SKM-1 treated with dmso at 0.1 percent for 144 hours (cell line): ENCODE measurements around the gene KCNK4.
"Not testable (repeated sequence)": the region's sequence is repeated elsewhere in the genome, so short reads cannot be mapped to it uniquely, and the experiment has no call there.

Experiments used
- DNase-seq: peaks from one replicate; lab custom pipeline; 2025; ENCODE audit not compliant: unreplicated experiment; lab: John Stamatoyannopoulos, UW

Gene KCNK4

DNA sequence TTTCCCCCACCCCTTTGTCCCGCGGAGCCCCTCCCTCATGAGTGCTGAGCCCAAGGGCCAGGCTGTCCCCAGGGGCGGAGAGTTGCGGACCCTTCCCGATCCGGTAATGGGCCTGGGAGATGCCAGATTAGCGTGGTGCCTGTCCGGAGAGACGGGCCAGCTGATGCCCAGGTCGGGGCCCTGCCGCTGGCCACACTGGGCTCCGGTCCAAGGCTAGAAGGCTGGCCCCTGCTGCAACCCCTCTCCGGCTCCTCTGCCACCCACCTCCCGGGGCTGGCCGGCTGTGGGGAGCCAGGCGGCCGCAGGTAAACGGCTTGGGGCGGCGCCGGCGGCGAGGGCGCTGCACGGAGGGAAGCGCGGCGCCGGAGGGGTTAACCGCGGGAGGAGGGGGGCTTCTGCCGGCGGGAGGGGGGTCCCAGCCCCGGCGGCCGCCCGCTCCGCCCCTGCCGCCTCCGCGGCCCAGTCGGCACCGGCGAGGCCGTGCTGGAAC, at the start of gene KCNK4:
TSS of gene KCNK4 (plus strand) at position 41 of the 490 bp plus-strand sequence. CDS start 1,717 bp downstream, outside the sequence.
- no peak for DNase-seq

DNA sequence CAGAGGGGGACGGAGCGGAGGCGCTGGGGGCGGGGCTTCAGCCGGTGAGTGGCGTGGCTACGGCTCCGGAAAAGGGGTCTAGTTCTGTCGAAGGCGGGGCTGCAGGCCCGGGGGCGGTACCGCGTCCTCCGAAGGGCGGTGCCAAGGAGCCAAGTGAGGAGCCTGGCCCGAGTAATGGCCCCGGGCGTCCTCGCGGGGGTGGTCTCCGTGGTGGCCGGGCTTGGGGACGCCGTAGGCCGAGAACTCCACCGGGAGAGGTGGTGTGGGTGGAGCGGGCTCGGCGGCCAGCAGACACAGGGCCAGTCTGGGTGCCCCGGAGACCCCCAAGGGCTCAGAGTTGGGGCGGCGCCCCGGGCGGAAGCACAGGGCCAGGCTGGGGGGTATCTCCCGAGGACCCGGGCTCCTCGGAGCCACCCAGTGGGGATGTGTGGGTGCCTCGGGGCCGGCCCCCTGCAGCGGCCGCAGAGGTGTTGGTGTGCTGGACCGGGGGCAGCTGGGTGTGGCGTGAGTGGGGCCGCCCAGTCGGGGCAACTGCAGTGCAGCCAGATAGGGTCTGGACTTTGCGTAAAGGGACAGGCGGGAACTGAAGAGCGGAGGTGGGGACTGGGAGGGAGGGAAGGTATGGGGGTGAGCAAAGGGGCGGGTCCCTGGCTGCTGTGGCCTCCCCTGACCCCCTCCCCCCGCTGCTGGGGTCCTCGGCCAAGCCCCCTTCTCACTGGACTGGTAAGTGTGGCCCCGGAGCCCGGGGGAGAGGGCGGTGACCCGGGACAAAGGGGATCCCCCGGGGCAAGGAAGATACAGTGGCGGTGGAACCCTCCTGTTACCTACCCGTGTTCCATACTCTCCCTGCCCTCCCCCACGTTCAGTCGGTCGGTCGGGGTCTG, 49.4 kb upstream of the KCNK4 start:
- peak; percentile 96 for DNase-seq

DNA sequence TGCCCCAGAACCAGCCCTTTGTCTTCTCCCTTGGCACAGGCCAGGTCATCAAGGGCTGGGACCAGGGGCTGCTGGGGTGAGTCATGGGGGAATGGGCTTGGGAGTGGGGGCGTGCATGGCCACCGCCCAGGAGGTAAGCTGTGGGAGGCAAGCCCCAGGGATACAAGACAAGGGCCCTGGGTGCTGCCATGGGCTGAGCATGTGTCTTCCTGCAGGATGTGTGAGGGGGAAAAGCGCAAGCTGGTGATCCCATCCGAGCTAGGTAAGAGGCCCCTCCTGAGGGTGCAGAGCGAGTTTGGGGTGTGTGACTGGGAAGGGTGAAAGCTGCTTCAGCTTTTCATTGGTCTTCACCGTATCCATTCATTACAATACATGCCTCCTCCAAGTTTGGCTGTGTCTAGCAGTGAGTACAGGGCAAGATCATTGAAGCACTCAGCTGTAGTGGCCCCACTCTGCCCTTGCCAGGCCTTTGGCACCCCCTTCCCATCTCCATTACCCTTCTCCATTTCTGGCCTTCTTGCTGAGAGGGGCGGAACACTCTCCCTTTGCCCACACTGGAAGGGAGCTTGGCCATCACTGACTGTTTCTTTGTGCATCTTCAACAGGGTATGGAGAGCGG, 47.8 kb upstream of the KCNK4 start:
- DNase-seq, result no peak

DNA sequence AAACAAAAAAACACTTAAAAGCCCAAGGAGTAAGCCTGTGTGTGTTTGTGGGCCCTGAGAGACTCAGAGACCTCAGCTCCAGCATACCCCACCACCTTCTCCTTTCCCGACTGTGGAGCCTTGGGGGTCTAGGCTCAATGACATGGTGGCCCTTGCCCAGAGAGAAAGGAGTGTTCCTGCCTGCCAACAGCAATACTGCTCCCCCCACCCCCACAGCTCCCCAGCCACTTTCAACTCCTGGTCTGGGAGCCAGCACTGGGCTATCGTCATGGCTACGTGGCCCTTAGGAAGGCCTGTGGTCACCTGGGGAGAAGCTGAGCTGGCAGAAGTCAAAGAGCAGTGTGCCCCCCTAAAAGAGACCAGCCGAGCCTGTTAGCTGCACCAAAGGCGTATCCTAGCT, 47.0 kb upstream of the KCNK4 start:
- no peak for DNase-seq

DNA sequence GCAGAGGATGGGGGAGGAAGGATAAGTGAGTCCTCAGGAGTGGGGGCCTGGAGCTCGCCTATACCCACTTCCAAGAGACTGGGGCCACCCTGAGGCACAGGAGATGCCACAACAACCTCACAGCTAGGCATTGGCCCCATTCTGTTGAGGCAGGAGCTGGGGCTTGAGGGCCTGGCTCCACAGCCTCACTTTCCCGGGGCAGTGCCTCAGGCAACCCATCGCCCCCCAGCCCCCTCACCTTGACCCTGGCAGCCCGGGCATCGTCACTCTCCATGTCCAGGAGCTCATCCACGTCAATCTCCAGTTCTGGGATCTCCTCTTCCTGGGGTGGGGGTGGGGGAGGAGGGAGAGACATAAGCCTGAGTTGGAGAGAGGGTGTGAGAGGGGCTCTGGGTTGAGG, 46.1 kb upstream of the KCNK4 start:
- DNase-seq, result no peak

DNA sequence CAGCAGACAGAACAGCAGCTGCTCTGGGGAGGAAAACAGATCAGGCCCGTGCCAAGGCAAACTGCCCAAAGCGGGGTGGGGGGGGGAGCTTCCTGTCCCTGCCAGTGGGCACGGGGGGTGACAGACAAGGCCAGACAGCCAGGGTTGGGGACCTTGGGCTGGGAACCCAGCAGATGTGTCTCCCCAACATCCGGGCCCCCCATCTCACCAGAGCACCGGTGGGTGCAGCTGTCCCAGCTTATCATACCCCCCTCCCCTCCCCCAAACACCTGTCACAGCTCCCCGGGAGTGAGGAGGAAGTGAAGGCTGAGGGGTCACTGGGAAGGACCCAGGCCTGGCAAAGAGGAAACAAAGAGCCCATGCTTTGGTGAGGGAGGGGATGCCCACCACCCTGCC, 45.7 kb upstream of the KCNK4 start:
- no peak for DNase-seq

DNA sequence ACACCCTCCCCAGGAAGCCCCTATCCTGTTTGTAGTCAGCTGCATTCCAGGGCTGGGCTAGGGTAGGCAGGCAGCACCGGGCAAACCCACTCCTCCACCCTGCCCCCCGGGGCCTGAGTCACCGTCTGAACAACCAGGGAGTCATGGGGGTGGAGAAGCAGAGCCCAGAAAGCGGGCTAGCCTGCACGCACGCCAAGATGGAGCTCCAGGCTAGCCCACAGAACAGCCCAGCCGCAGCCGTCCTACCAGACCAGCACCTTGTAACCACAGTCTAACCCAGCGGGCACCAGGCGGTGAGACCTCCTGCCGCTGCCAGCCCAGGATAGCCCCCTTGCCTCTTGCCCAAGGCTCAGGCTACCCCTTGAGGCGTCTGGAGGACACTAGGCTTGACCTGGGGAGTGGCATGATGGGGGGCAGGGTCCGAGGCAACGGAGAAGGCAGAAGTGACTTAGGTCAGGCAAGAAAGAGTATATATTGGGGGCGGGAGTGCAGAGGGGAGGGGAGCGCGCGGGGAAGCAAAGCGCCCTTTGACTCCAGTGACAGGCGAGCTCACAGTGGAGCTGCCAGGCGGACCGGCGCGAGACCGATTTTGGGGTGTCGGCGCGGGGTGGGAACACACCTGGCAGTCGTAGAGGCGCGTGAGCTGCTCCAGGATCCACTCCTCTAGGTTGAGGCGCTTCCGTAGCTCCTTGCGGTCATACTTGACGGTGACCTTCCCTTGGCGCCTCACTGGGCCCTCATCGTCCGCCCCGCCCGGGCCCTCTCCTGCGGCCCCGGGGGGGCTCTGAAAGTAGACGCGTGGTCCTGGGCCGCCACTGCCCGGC, 45.1 kb upstream of the KCNK4 start:
- no peak for DNase-seq

DNA sequence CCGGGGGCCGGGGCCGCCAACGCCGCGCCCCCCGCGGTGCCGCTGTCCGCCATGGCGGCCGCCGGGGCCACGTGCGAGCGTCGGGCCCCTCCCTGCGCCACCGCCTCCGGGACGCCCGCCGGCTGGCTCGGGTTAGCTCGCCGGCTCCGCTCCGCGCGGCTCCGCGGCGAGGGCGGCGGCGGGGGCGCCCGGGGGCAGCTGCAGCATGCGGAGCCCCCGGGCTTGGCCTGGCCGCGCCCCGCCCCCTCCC, 44.6 kb upstream of the KCNK4 start:
- DNase-seq, result not testable (repeated sequence)

DNA sequence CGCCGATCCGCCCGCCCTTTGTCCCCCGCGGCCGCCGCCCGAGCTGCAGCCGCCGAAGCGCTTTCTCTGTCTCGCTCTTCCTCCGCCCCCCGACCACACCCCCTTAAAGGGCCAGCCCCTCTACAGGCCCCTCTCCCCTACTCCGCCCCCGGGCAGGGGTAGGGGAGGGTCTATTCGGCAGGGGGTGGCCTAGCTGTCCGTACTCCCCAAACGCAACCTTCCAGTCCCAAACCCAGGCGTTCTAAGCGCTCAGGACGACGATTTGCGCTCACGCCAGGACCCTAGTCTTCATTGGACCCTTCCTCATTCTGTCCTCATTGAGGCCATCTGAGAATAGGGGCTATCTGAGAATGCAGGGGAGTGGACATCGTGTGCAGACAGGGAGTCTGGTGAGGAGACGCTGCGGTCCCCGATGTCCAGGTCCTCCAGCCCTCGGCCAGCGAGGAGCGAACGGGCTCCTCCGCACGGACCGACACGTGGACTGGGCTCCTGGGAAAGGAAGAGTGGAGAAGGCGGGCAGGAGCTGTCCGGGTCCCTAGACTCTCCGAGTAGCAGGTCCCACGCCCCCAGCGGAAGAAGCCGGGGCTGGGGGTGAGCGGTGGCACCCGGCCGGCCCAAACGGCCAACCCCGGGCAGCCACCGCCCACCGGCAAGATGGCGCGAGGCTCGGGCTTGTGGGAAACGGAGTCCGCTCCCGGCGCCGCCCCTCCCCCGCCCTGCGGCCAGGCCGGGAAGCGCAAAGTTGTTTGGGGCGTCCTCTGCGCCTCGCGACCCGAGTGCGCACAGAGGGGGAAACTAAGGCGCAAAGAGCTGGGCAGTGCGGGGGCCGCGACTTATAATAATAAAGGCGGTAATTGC, 44.0 kb upstream of the KCNK4 start, which contains the start of gene PPP1R14B:
TSS of gene PPP1R14B (minus strand) at position 73 of the 858 bp plus-strand sequence. CDS start 270 bp downstream, outside the sequence.
- DNase-seq, result peak; percentile 75

DNA sequence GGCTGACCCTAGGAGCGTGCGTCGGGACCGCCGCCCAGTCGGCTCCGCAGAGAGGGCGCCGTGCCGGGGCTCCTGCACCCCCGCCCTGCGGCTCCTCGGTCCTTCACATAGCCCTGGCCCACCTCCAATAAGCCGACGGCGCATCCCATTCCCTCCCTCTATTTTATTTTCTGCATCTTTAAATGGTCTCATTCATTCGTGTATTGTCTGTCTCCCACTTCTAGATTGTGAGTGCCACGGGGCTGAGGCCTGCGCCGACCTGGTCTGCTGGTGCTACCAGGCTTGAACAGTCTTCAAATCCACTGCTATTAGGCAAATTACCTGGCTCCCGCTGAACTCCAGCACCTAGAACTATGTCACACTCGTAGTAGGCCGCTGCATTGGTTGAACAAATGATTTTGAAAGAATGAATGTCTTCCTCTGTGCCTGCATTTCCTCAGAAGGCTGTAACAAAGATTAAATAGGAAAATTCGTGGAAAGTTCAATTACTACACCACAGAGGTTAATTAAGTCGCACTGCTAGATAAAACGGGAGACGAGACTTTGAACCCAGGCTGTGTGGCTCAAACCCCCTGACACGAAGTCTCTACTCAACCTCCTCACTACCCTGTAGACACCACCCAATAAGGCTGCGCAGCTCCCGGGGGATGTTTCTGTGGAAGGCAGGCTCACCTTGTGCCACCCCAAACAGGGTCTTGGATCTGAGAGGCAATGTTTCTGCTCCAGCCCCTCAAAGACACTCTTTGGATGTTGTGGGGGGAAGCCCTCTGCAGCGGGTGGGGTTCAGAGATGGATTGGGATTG, 43.2 kb upstream of the KCNK4 start:
- no peak for DNase-seq

DNA sequence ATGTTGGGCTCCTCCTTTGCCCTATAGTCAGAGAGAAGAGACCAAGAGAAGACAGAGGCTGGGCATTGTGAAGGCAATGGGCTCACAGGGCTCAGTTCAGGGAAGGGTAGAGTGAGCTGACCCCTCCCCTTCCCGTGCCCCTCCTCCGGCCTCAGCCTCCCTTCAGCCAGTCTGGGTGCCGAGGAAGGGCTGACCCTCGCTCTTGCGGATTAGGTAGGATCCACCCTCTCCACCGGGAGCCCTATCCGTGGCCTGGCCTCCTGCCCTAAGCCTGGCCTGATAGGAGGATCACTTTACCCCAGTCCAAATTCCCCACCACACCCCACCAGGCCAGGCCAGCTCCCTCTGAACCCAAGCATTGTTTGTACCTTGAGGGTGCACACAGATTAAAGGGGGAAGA, 42.5 kb upstream of the KCNK4 start:
- DNase-seq, result no peak

DNA sequence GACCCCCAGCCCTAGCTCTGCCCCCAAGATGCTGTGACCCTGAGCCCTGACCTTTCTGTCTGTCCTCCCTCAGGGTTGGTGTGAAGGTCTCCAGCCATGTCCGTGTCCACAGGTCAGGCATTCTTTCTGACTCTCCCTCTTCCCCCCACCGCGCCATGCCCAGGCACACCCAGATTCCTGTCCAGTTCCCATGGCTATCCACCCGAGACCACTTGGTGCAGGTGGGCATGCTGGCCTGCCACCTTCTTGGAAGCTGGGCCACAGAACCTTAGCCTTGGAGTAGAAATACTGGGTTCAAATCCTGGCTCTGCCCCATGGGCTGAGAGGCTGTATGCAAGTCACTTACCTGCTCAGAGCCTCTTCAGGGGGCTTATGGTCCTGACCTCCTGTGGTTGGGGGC, 42.1 kb upstream of the KCNK4 start:
- DNase-seq, result no peak

DNA sequence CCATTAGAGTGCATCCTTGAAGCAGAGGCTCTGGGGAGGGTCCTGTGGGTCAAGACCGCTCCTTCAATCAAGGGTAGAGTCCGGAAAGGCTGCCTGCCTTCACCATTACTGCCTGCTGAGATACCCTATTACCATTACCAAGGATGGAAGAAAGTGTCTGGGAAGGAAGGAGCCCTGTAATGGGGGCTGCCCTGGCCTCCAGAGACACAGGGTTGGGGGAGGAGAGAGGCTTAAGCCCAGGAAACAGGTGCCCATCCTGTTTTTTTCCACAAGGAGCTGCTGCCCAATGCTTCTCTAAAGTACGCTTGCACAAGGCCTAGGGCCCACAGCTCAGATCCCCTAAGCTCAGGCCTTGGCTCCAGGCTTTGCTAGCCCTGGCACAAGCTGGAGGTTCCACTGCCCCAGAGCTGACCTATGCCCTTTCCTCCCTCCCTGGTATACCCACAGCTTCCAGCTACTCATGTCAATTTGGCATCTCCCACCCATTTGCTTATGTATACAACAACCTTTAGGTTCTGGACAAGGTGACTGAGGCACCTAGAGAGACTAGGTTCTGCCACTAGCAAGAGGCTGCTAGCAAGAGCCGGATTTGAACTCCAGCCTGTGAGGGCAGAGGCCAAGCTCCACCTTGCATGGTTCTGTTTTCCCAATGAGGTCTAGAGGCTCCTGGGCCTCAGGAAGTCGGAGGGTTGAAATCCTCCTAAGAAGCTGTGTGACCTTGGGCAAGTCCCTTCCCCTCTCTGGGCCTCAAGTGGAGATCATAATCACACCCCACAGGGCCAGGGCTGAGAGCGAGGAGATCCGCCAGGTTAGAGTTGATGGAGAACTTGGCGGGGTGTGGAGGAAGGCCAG, 41.3 kb upstream of the KCNK4 start:
- no peak for DNase-seq

DNA sequence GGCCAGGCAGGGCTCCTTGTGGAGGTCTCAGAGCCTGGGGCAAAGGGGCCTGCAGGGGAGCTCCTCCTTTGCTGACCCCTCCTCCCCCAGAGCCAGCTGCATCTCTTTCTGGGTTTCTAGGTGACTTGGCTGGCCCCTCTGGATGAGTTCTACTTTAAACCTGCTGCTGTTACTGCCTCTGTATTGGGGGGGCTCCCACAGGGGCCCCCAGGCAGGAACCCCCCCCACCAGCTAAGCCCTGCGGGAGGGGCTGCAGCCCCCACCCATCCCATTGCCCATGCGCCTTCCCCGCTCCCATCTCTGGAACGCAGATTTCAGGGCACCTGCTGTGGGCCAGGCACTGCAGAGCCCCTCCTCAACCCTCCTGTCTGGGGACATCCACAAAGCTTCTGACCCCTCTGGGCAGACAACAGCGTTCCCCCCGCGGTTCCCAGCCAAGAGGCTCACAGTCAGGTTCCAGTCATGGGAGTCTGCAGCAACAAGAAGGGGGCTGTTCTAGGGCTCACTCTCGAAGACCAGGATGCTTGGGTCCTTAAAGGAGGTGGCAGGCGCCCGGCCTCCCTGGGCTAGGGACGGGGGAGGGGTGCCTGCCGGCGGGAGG, 40.6 kb upstream of the KCNK4 start:
- no peak for DNase-seq

DNA sequence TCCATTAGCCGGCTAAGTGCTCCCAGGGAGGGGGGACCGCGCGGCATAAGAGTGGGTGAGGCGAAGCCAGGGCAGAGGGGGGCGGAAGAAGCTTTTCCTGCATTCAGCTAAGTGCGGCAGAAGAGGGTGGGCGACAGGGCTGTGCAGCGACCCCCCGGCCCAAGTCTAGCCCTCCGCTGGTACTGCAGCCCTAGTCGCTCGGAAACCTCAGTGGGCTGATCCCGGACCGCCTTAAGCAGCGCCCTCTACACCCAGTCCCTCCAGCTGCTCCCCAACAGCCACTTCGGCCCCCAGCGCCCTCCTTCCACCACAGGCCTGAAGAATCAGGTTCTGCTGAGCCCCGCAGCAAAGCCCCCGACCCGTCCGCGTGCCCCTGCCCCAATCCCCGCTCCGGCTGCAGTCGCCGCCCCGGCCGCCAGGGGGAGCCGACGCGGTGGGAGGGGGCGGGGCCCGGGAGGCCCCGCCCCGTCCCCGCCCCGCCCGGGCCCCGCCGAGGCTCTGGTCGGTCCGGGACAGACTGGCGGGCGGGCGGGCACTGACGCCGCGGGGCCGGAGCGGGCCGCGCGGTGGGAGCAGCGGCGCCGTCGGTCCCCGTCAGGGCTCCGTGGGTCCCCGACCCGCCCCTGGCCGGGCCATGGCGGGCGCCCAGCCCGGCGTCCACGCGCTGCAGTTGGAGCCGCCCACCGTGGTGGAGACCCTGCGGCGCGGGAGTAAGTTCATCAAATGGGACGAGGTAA, 39.9 kb upstream of the KCNK4 start, which contains the start of gene PLCB3:
TSS of gene PLCB3 (plus strand) at position 515 of the 737 bp plus-strand sequence. CDS start at position 635, 120 bp downstream.
- peak; percentile 32 for DNase-seq

DNA sequence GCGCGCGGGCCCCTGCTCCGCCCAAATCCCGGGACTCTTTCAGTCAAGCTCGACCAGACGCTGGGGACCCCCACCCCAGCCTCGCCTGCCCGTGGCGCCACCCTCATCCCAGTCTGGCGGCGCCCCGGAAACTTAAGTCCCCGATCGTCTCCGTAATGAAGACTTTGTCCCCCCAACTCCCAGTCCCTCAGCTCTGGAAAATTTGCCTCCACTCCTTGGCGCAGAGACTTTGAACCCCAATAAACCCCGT, 39.4 kb upstream of the KCNK4 start:
- DNase-seq, result no peak

DNA sequence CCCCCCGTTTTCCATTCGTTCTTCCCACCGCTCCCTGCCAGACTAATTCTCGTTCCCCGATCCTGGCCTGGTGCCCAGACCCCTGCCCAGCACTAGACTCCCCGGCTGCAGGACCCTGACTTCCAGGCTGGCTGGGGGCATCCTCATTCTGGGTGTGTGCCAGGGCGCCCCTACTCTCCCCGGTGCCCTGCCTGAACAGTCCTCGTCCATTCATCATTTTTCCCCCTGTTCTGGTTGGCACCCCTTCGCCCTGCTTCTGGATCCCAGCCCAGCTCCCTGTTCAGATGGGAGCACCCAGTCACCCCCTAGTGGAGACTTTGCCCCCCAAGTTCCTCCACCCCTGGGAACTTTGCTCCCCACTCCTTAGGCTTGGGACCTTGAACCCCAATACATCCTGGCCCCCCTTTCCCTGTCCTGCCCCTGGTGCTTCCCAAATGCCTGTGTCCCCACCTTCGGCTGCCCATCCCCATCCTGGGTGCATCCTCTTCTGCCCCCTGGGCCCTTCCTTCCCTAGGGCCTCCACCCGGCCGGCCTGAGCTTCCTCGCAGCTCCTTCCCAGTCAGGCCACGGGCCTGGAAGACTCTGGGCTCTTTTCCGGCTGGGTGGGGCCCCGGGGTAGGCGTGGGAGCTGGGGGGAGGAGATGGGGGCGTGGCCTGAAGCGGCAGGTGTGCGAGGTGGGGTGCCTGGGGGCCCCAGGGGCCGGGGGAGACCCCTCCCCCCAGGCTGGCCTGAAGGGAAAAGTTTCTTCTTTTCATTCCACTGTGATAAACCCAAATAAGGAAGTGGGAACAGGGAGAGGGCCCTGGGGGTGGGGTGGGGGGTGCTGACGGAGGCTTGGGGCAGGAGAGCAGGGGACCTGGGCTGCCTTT, 38.9 kb upstream of the KCNK4 start:
- no peak for DNase-seq
